Upper lobe of left lung (tissue), 6 donors: ENCODE data around the gene ATP4A. TPM values are rescaled to one million over a fixed set of nuclear protein-coding genes. Genes with fewer than 3 reads are reported as not detected.

ENCODE experiments used
- ATAC-seq, 2 donors: fragments of 200-7000 bp; cut with Tn5 transposase; one replicate each; pipeline ENCODE4 v1.9.1; 2022; ENCODE audit warnings: mild to moderate bottlenecking in 2 of 2, moderate library complexity in 2 of 2; ENCODE audit not compliant: low FRiP score in 2 of 2
- DNase-seq, 2 donors: peaks; one replicate each; pipeline ENCODE4 v3.0.0-alpha.2; 2019 to 2020
- H3K27ac ChIP-seq, 4 donors: fragments of 200-600 bp; sonication (generic); one replicate each; pipeline ENCODE4 v1.5.1; 2016 to 2019
- H3K27me3 ChIP-seq, 4 donors: fragments of 200-600 bp; sonication (generic); one replicate each; pipeline ENCODE4 v1.5.1; 2017 to 2019
- H3K36me3 ChIP-seq, 4 donors: fragments of 200-600 bp; sonication (generic); one replicate each; pipeline ENCODE4 v1.5.1; 2016 to 2019
- H3K4me1 ChIP-seq, 4 donors: fragments of 200-600 bp; sonication (generic); one replicate each; pipeline ENCODE4 v1.5.1; 2018 to 2019
- H3K4me3 ChIP-seq, 4 donors: fragments of 200-600 bp; sonication (generic); one replicate each; pipeline ENCODE4 v1.5.1; 2017 to 2019; ENCODE audit warnings: mild to moderate bottlenecking in 2 of 4, moderate library complexity in 1 of 4
- H3K9me3 ChIP-seq, 4 donors: fragments of 200-600 bp; sonication (generic); one replicate each; pipeline ENCODE4 v1.5.1; 2018 to 2019
- CTCF ChIP-seq, 6 experiments: fragments of 450-650 bp in 4 of 6; fragments of 200-600 bp in 2 of 6; sonication (generic) in 2 of 6; IDR thresholded peaks; one replicate each; pipeline ENCODE4 v1.5.1; 2016 to 2019; ENCODE audit warnings: antibody characterized with exemption in 6 of 6
- EP300 ChIP-seq, 4 donors: sonication (generic); formaldehyde crosslinking; IDR thresholded peaks; one replicate each; pipeline ENCODE4 v1.5.1; 2017; ENCODE audit warnings: antibody characterized with exemption in 4 of 4, control low read depth in 2 of 4
- POLR2A ChIP-seq, 4 donors: fragments of 450-650 bp; IDR thresholded peaks; one replicate each; pipeline ENCODE4 v1.5.1; 2016 to 2017; ENCODE audit warnings: antibody characterized with exemption in 4 of 4, mild to moderate bottlenecking in 2 of 4
- POLR2AphosphoS5 ChIP-seq, 2 donors: sonication (generic); formaldehyde crosslinking; IDR thresholded peaks; one replicate each; pipeline ENCODE4 v1.5.1; 2017; ENCODE audit warnings: antibody characterized with exemption in 2 of 2
- WGBS, 2 donors: methylation state at CpG; one replicate each; pipeline ENCODE4 v1.1.5; 2017 to 2018; 5-methylcytosine and 5-hydroxymethylcytosine counted together
- total RNA-seq, 6 donors: library from RNA; depleted of rRNA in 4 of 6; stranded (reverse); fragments of >200 nt in 4 of 6; gene quantifications; one replicate each; pipeline versions ENCODE4 v1.1.0 to v1.2.1, GENCODE V29; 2016 to 2021
- donor health status: DM: no; HTN: no; CAD: no; lungs with moderate emphysema.
- donor health status: DM: no; HTN: yes; CAD: no; lungs with severe emphysema.

Gene ATP4A
- total RNA-seq, 6 donors from 2014 or later: not detected

DNA sequence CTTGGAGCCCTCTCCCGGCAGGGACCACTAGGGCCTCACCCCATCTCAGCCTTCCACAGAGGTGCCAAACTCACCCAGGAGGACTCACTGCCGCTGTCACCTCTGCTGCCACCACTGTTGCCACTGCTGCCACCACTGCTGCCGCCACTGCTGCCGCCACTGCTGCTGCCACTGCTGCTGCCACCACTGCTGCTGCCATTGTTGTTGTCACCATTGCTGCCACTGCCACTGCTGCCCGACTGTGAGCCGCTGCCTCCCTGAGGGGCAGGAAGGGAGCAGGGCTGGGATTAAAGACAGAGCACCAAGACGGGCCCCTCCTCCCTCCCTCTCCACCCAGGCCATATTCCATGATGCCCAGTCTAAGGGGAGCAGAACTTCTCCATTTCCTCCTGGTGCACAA, 52.1 kb downstream of the ATP4A start:
- 68 to 83% methylated on average over 5 to 7 of the region's 7 CpGs for WGBS, 2 donors
- peaks cover 7 to 24% (median 11%) of the 10 kb centered on the region in 4 donors for H3K4me1 ChIP-seq
- H3K36me3 ChIP-seq: no peaks in the 10 kb centered on the region
- no peaks in the 10 kb centered on the region for H3K27me3 ChIP-seq
- H3K27ac ChIP-seq: no peak overlapping the region
- H3K4me3 ChIP-seq: no peak overlapping the region
- no peak for DNase-seq
- no peak for ATAC-seq
- no peak for TF ChIP-seq POLR2AphosphoS5 (IDR thresholded peaks at IDR 0.05)
- TF ChIP-seq EP300 (IDR thresholded peaks at IDR 0.05): no peak
- TF ChIP-seq POLR2A (IDR thresholded peaks at IDR 0.05): no peak
- TF ChIP-seq CTCF (IDR thresholded peaks at IDR 0.05): no peak
- no peaks in the 10 kb centered on the region for H3K9me3 ChIP-seq

DNA sequence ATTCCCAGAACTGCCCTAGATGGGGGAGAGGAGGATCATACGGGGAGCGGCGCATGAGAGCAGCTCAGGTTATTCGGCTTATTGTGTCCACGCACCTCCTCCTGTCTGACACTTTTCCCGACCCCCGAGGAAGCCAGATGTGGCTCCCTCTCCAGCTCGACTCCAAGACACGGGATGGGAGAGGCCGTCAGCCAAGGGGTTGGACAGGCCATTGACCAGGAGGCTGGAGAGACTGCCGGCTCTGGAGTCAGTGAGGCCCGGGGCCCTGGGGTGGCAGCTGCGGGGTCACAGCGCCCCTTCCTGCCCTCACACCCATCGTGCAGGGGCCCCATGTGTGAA, 52.9 kb downstream of the ATP4A start:
- Histone ChIP-seq H3K27me3 (no peaks in the 10 kb centered on the region), H3K4me3 (peak overlapping the region in 3 of 4 donors; percentile 42 to 48 (median 45)), H3K36me3 (no peaks in the 10 kb centered on the region), H3K9me3 (no peaks in the 10 kb centered on the region), H3K4me1 (peaks cover 7 to 24% (median 11%) of the 10 kb centered on the region in 4 donors), H3K27ac (peak overlapping the region in 3 of 4 donors; percentile 75 to 81 (median 77))
- no peak for TF ChIP-seq POLR2A (IDR thresholded peaks at IDR 0.05)
- peak in 1 of 6 experiments; percentile 11 for TF ChIP-seq CTCF (IDR thresholded peaks at IDR 0.05)
- DNase-seq (no peak), ATAC-seq (peak in 1 of 2 donors; percentile 11)
- 14% methylated on average over 12 of the region's 15 CpGs; no CpG with 5 or more reads in 1 of the 2 donors for WGBS, 2 donors

DNA sequence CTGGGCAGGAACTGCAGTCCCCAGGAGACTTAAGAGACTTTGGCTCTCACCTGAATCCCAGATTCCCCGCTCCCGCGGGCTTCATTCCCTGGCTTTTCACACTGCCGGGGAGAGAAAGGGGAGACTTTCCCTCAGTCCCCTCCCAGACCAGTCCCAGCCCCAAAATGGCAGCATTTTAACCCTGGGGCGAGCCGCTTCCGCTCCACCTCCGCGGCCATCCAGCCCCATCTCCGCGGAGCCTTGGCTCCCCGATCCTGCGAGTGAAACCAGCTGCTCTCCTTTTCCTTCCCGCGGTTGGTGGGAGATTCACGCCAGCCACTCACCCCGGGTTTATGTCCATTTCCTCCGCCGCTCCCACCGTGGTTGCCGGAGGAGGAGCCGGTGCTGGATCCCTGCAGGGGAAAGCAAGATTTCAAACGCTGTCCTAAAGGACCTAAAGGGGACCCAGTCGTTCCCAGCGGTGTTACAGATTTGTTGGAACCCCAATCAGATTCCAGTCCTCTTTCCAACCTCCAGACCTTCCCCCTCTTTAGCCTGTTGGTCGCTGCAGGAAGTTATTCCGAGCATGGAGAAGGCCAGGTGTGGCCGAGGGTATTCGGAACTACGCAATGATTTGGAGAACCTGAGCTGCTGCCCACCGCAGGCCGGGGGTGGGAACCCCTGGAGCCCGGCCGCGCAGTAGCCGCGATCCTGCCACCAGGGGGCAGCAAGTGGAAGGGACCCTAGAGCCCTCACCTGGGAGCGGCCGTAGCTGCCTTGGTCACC, 53.4 kb downstream of the ATP4A start:
- 0 to 2% methylated on average over 9 to 32 of the region's 39 CpGs for WGBS, 2 donors
- peak; percentile 88 to 97 (median 94) for TF ChIP-seq CTCF (IDR thresholded peaks at IDR 0.05)
- TF ChIP-seq POLR2A (IDR thresholded peaks at IDR 0.05): peak in 2 of 4 donors; percentile 54 to 59
- no peak for TF ChIP-seq EP300 (IDR thresholded peaks at IDR 0.05)
- TF ChIP-seq POLR2AphosphoS5 (IDR thresholded peaks at IDR 0.05): peak; percentile 18 to 48
- Histone ChIP-seq H3K9me3 (no peaks in the 10 kb centered on the region), H3K4me1 (peaks cover 7 to 24% (median 11%) of the 10 kb centered on the region in 4 donors), H3K36me3 (no peaks in the 10 kb centered on the region), H3K27me3 (no peaks in the 10 kb centered on the region), H3K27ac (peak overlapping the region; percentile 75 to 83 (median 79)), H3K4me3 (peak overlapping the region; percentile 22 to 48 (median 44))
- ATAC-seq: peak; percentile 86 to 92
- DNase-seq: peak; percentile 92 to 96

GRCh38 chr19:35509018-35509652, 54.3 kb downstream of the ATP4A start:
- no peaks in the 10 kb centered on the region for H3K36me3 ChIP-seq
- 22 to 24% methylated on average over 12 of the region's 12 CpGs for WGBS, 2 donors
- H3K4me1 ChIP-seq: peaks cover 7 to 21% (median 11%) of the 10 kb centered on the region in 4 donors
- no peaks in the 10 kb centered on the region for H3K9me3 ChIP-seq
- peak in 1 of 2 donors; percentile 89 for DNase-seq
- ATAC-seq: peak; percentile 46 to 75
- peak overlapping the region in 3 of 4 donors; percentile 42 to 48 (median 45) for H3K4me3 ChIP-seq
- peak in 2 of 4 donors; percentile 29 to 39 for TF ChIP-seq POLR2A (IDR thresholded peaks at IDR 0.05)
- TF ChIP-seq CTCF (IDR thresholded peaks at IDR 0.05): no peak
- no peak for TF ChIP-seq EP300 (IDR thresholded peaks at IDR 0.05)
- TF ChIP-seq POLR2AphosphoS5 (IDR thresholded peaks at IDR 0.05): peak; percentile 47 to 59
- peak overlapping the region; percentile 75 to 83 (median 79) for H3K27ac ChIP-seq
- no peaks in the 10 kb centered on the region for H3K27me3 ChIP-seq
